PFSK-1 (cell line): ENCODE data around the gene LCAT.

Experiments used
- FOXP2 ChIP-seq: optimal IDR thresholded peaks from 2 replicates; pipeline ENCODE3; 2011; ENCODE audit warnings: borderline replicate concordance, control low read depth, inconsistent platforms; ENCODE audit not compliant: insufficient read depth; ENCODE audit errors: extremely low read length, extremely low read depth
- POLR2AphosphoS5 ChIP-seq: IDR thresholded peaks from 2 replicates; pipeline ENCODE4 v1.6.1; 2012; ENCODE audit warnings: low read depth, mild to moderate bottlenecking, control low read depth, low read length, moderate library complexity
- SIN3A ChIP-seq: IDR thresholded peaks from 2 replicates; pipeline ENCODE4 v1.6.1; 2012; ENCODE audit warnings: mild to moderate bottlenecking, low read length, moderate library complexity, borderline replicate concordance; ENCODE audit not compliant: insufficient read depth
- TAF1 ChIP-seq: IDR thresholded peaks from 2 replicates; pipeline ENCODE4 v1.6.1; 2012; ENCODE audit warnings: low read length, control low read depth, borderline replicate concordance; ENCODE audit not compliant: insufficient read depth
- TF ChIP-seq, protein P1 (sequence below), 2 experiments: IDR thresholded peaks; 2 replicates each; pipeline versions ENCODE4 v1.6.1 to v1.8.0; 2011 to 2012; ENCODE audit warnings: low read depth in 2 of 2, low read length in 2 of 2, control low read depth in 1 of 2, inconsistent platforms in 1 of 2, mild to moderate bottlenecking in 1 of 2, moderate library complexity in 1 of 2; ENCODE audit not compliant: insufficient read depth in 1 of 2

The LCAT gene

DNA sequence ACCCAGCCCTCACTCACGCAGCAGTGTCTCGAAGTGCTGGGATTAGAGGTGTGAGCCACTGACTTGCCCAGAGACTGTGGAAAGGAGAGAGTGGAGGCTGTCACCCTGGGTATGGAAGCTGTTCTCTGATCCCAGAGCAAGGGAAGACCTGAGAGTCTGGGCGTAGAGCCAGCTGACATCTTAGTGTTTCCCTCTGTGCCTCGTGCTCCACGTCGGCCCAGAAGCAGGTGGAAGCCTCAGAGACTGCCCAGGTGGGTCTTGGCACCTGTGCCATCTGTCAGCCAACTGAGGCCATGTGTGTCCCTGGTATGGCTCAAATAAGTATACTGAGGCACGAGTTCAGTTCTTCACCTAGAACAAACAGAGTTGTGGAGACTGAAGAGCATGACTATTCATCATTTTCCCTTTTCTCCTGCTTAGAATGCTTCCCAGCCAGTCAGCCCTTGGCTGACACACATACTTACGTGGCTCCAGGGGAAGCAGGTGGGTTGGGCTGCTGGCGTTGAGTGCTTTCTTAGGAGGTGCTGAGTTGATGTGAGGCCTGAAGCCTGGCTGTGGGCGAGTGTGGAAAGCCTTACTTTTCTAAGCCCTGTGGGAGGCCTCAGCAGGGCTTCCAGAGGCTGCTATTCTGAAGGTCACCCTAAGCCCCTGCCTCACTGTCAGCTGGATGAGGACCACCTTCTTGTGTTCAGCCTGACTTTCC is 20.4 kb downstream of the LCAT start:
- TF ChIP-seq FOXP2 (no peak), SIN3A (no peak), POLR2AphosphoS5 (no peak), TAF1 (no peak)
- TF ChIP-seq, protein P1, sequence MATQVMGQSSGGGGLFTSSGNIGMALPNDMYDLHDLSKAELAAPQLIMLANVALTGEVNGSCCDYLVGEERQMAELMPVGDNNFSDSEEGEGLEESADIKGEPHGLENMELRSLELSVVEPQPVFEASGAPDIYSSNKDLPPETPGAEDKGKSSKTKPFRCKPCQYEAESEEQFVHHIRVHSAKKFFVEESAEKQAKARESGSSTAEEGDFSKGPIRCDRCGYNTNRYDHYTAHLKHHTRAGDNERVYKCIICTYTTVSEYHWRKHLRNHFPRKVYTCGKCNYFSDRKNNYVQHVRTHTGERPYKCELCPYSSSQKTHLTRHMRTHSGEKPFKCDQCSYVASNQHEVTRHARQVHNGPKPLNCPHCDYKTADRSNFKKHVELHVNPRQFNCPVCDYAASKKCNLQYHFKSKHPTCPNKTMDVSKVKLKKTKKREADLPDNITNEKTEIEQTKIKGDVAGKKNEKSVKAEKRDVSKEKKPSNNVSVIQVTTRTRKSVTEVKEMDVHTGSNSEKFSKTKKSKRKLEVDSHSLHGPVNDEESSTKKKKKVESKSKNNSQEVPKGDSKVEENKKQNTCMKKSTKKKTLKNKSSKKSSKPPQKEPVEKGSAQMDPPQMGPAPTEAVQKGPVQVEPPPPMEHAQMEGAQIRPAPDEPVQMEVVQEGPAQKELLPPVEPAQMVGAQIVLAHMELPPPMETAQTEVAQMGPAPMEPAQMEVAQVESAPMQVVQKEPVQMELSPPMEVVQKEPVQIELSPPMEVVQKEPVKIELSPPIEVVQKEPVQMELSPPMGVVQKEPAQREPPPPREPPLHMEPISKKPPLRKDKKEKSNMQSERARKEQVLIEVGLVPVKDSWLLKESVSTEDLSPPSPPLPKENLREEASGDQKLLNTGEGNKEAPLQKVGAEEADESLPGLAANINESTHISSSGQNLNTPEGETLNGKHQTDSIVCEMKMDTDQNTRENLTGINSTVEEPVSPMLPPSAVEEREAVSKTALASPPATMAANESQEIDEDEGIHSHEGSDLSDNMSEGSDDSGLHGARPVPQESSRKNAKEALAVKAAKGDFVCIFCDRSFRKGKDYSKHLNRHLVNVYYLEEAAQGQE (IDR thresholded peaks at IDR 0.05; ENCODE audit: insufficient read depth in 1 of 2, low read depth in 2 of 2, low read length in 2 of 2): no peak

DNA sequence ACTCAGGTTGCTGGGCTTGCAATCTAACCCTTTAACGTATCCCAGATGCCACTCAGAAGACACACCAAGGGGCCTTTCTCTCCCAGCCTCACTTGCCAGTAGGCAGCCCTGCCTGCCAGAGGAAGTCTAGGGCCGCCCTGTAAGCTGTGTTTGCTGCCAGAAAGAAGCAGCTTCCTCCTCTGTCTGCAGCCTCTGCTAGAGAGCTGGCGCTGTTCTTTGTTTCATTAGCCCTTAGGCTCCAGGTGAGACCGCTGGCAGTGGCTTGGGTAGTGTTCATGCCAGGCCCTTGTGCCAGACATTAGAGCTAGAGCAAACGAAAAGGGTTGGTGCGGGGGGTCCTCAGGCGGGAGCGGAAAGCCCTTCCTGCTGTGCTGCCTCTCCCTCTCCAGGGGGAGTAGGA is 21.2 kb downstream of the LCAT start:
- TF ChIP-seq SIN3A: no peak
- TF ChIP-seq, protein P1 (IDR thresholded peaks at IDR 0.05; ENCODE audit: insufficient read depth in 1 of 2, low read depth in 2 of 2, low read length in 2 of 2): no peak
- no peak for TF ChIP-seq POLR2AphosphoS5
- TF ChIP-seq TAF1: no peak
- no peak for TF ChIP-seq FOXP2

DNA sequence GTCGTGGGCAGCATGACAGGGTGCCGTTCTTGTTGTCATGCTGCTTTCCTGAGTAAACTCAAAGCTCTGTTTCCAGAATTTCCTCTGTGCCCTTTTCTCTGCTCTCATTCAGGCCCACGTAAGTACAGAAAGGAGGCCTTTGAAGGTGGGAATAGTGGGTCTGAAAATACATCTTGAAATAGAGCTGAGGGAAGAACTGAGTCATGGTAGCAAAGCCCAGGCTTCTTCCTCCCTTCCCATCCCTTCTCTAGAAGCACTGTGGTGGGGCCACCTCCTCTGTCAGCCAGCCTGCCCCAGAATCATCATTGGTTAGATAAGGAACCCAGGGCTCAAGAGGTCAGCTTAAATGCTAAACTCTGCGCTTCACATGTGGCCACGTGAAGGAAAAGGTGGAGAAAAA is 21.7 kb downstream of the LCAT start:
- no peak for TF ChIP-seq FOXP2
- TF ChIP-seq POLR2AphosphoS5: no peak
- TF ChIP-seq SIN3A: no peak
- TF ChIP-seq, protein P1 (IDR thresholded peaks at IDR 0.05; ENCODE audit: insufficient read depth in 1 of 2, low read depth in 2 of 2, low read length in 2 of 2): no peak
- no peak for TF ChIP-seq TAF1

DNA sequence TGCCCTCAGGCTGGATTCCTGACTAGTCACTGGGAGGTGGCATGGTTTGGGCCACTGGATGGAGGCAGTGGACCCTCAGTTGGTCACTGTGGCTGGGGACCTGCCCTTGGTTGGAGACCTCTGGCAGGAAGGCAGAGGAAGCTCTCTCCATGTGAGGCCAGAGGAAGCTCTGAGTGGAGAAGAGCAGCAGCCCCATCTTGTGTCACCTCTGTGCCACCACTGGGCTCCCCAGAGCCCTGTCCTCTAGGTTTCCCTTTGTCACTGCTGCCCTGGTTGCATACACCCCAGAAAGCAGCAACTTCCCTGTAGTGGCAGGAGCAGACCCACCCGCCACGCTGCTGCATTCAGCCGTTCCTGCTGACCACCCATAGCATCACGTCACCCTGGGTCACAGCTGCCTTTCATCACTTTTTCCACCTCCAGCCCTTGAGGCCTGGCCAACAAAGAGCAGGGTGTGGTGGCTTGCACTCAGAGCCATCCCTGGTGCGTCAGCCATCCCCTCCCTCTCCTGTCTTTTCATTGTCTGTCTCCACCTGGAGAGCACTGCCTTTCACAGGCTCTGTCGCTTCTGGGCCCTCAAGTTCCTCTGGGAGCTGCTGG is 24.2 kb downstream of the LCAT start:
- TF ChIP-seq FOXP2: no peak
- TF ChIP-seq SIN3A: no peak
- no peak for TF ChIP-seq POLR2AphosphoS5
- TF ChIP-seq, protein P1 (IDR thresholded peaks at IDR 0.05; ENCODE audit: insufficient read depth in 1 of 2, low read depth in 2 of 2, low read length in 2 of 2): no peak
- no peak for TF ChIP-seq TAF1
